OCI-LY7 (cell line): ENCODE results near the gene TRIM28.

Source experiments
- EZH2phosphoT487 ChIP-seq: fragments of 200-600 bp; sonication (generic); IDR thresholded peaks from 2 replicates; pipeline ENCODE4 v1.6.1; 2018; ENCODE audit warnings: low read depth, borderline replicate concordance, mild to moderate bottlenecking, mixed run types, antibody characterized with exemption, low read length, moderate library complexity, mixed read lengths
- TF ChIP-seq, protein P1 (sequence below): fragments of 200-600 bp; sonication (generic); conservative IDR thresholded peaks from 2 replicates; pipeline ENCODE4 v1.5.1; 2014; ENCODE audit warnings: mild to moderate bottlenecking, antibody characterized with exemption, low read length, moderate library complexity, mixed read lengths

DNA sequence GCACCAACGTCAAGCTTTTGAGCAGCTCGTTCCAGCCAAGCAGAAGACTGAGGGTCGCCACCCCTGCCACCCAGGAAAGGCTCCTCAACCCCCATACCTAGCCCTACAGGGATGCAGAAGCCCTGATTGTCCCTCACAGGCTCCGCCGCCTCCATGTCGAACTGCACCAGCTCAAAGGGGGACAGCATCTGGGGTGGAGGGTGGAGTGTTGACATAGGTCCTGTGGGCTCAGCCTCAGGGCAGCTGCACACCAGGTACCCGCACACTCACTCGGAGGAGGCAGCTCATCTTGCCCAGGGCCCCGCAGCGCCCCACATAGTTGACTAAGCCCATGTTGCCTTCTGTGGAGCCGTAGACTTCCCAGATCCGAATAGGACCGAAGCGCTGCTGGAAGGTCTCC is 43.6 kb upstream of the TRIM28 start:
- TF ChIP-seq, protein P1, sequence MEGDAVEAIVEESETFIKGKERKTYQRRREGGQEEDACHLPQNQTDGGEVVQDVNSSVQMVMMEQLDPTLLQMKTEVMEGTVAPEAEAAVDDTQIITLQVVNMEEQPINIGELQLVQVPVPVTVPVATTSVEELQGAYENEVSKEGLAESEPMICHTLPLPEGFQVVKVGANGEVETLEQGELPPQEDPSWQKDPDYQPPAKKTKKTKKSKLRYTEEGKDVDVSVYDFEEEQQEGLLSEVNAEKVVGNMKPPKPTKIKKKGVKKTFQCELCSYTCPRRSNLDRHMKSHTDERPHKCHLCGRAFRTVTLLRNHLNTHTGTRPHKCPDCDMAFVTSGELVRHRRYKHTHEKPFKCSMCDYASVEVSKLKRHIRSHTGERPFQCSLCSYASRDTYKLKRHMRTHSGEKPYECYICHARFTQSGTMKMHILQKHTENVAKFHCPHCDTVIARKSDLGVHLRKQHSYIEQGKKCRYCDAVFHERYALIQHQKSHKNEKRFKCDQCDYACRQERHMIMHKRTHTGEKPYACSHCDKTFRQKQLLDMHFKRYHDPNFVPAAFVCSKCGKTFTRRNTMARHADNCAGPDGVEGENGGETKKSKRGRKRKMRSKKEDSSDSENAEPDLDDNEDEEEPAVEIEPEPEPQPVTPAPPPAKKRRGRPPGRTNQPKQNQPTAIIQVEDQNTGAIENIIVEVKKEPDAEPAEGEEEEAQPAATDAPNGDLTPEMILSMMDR = no peak
- no peak for TF ChIP-seq EZH2phosphoT487
